ENCODE measurements around the gene HPS4.
"Not testable (repeated sequence)": the region's sequence is repeated elsewhere in the genome, so short reads cannot be mapped to it uniquely, and the experiment has no call there.

HPS4 gene

DNA sequence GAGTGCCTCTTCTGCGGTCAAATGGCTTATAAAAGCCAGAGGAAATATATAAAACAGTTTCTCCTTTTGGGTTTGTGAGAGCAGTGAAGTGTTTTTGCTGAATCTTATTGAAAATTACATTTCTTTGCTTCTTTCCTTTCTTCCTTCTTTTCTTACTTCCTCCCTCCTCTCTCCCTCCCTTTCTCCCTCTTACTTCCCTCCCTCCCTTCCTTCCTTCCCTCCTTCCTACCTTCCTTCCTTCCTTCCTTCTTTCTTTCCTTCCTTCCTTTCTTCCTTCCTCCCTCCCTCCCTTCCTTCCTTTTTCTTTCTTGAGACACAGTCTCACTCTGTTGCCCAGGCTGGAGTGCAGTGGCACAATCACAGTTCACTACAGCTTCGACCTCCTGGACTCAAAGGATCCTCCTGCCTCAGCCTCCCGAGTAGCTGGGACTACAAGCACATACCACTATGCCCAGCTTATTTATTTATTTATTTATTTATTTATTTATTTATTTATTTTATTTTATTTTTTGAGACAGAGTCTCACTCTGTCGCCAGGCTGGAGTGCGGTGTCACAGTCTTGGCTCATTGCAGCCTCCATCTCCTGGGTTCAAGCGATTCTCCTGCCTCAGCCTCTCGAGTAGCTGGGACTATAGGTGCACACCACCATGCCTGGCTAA, 74.9 kb downstream of the HPS4 start:
- not testable (repeated sequence) for DNase-seq

DNA sequence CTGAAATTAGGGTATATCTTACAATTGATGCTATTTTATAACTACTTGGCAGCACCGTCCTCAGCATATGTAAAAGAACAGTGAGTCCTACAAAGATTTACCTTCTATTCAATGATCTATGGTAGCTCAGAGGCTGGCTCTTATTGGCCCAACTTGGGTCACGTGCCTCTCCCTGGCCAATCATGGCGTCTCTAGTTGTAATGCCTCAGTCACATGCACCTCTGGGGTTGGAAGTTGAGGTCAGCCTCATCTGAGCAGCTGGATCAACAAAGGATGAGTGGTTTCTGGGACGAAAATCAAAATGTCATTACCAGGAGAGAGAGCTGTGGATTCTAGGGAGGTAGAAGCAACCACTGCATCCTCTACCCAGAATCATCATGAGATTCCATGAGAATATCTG, 77.5 kb downstream of the HPS4 start:
- no peak for DNase-seq

DNA sequence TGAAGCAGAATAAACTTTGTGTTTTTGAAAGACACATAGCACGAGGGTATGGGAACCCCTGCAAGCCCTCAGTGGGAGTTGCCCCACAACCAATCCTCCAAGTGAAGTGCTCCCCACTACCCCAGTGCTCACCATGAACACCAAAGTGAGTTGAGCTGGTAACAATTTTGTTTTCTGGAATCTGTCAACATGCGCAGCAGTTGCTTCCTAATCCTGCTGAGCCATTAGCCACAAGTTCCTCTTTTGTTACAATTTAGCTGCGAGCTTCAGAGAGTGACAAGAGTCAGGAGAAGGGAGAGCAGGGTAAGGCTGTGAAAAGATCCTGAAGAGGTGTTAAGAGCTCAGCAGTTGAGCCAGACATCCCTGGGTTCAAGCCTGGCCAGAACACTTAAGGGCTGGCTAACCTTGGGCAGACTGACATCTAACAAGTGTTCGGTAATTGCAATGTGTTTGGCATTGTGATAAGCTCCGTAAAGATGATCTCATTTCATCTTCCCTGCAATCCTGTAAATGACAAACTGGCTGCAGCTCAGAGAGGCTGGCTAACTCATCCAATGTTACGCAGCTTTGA, 78.6 kb downstream of the HPS4 start:
- DNase-seq = no peak

DNA sequence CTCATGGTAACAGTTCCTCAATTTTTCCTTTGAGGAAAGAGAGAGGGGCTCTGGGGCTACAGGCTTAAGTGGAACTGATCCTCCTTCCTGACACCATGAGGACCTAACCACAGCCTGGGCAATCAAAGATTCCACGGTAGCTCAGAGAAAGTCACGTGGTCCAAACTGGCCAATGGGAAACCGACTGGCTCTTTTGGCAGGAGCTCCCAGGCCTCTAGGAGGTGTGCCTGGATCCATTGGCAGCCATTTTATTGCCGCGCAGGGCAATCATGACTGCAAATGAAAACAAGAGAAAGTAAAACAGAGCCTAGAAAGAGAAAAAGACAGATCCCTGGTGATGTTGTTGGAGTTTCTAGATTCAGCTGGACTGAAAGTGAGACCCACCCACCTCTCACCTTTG, 81.9 kb downstream of the HPS4 start:
- no peak for DNase-seq

Data from DMS79 (cell line).